ENCODE measurements around the gene AKNAD1.

AKNAD1 gene

GRCh38 chr1:108811611-108812010, 45.3 kb downstream of the AKNAD1 start:
- DNase-seq (ENCODE audit: low read depth) = no peak
- TF ChIP-seq CTCF (IDR thresholded peaks at IDR 0.05; ENCODE audit: low read depth, low read length, missing control alignments) = no peak
- H3K4me3 ChIP-seq (ENCODE audit: low read depth, low read length) = no peak overlapping the region

GRCh38 chr1:108808438-108808837, 48.5 kb downstream of the AKNAD1 start:
- DNase-seq (ENCODE audit: low read depth) = no peak
- no peak overlapping the region for H3K4me3 ChIP-seq (ENCODE audit: low read depth, low read length)
- no peak for TF ChIP-seq CTCF (IDR thresholded peaks at IDR 0.05; ENCODE audit: low read depth, low read length, missing control alignments)

GRCh38 chr1:108803548-108803947, 53.3 kb downstream of the AKNAD1 start:
- no peak overlapping the region for H3K4me3 ChIP-seq (ENCODE audit: low read depth, low read length)
- no peak for DNase-seq (ENCODE audit: low read depth)
- TF ChIP-seq CTCF (IDR thresholded peaks at IDR 0.05; ENCODE audit: low read depth, low read length, missing control alignments) = no peak

- H3K4me3 ChIP-seq (ENCODE audit: low read depth, low read length) = no peak overlapping the region
- no peak for DNase-seq (ENCODE audit: low read depth)
- TF ChIP-seq CTCF (IDR thresholded peaks at IDR 0.05; ENCODE audit: low read depth, low read length, missing control alignments) = no peak
Measured at GRCh38 chr1:108801101-108801500, 55.8 kb downstream of the AKNAD1 start.

GRCh38 chr1:108799001-108799400, 57.9 kb downstream of the AKNAD1 start:
- TF ChIP-seq CTCF (IDR thresholded peaks at IDR 0.05; ENCODE audit: low read depth, low read length, missing control alignments) = no peak
- DNase-seq (ENCODE audit: low read depth) = no peak
- no peak overlapping the region for H3K4me3 ChIP-seq (ENCODE audit: low read depth, low read length)

- DNase-seq (ENCODE audit: low read depth) = no peak
- H3K4me3 ChIP-seq (ENCODE audit: low read depth, low read length) = no peak overlapping the region
- TF ChIP-seq CTCF (IDR thresholded peaks at IDR 0.05; ENCODE audit: low read depth, low read length, missing control alignments) = no peak
Measured at GRCh38 chr1:108792420-108792819, 64.5 kb downstream of the AKNAD1 start.

GRCh38 chr1:108791790-108792189, 65.1 kb downstream of the AKNAD1 start:
- H3K4me3 ChIP-seq (ENCODE audit: low read depth, low read length) = no peak overlapping the region
- DNase-seq (ENCODE audit: low read depth) = no peak
- TF ChIP-seq CTCF (IDR thresholded peaks at IDR 0.05; ENCODE audit: low read depth, low read length, missing control alignments) = no peak

Data from GM12864 (cell line).